HG03064 (cell line): ENCODE results near the gene BICRAL.
"Not testable (repeated sequence)": the region's sequence is repeated elsewhere in the genome, so short reads cannot be mapped to it uniquely, and the experiment has no call there.

ENCODE experiments used
- ATAC-seq: cut with Tn5 transposase; IDR thresholded peaks from one replicate; pipeline ENCODE4 v1.9.1; 2021; ENCODE audit warnings: low read depth; ENCODE audit not compliant: unreplicated experiment

Gene BICRAL

GRCh38 chr6:42888201-42888600, 106.3 kb downstream of the BICRAL start:
- ATAC-seq, result not testable (repeated sequence)

- no peak for ATAC-seq
These were observed 108.0 kb downstream of the BICRAL start for GRCh38 chr6:42889815-42890214.

GRCh38 chr6:42890311-42891198, 108.7 kb downstream of the BICRAL start:
- peak; percentile 86 for ATAC-seq

DNA sequence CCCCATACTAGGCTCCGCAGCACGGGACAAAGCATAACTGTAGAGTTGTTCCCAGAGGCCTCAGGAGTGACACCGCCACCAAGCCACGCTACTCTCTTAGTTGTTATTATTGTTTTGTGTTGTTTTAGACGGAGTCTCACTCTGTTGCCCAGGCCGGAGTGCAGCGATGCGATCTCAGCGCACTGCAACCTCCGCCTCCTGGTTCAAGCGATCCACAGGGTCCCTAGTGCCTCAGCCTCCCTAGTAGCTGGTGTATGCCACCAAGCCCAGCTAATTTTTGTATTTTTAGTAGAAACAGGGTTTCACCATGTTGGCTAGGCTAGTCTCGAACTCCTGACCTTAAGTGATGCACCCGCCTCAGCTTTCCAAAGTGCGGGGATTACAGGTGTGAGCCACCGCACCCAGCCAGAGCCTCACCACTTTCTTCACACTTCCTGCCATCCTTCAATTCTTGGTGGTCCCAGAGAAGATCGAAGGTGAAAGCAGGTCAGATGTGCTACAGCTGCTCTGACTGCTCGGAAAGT, 109.4 kb downstream of the BICRAL start:
- ATAC-seq, result no peak

DNA sequence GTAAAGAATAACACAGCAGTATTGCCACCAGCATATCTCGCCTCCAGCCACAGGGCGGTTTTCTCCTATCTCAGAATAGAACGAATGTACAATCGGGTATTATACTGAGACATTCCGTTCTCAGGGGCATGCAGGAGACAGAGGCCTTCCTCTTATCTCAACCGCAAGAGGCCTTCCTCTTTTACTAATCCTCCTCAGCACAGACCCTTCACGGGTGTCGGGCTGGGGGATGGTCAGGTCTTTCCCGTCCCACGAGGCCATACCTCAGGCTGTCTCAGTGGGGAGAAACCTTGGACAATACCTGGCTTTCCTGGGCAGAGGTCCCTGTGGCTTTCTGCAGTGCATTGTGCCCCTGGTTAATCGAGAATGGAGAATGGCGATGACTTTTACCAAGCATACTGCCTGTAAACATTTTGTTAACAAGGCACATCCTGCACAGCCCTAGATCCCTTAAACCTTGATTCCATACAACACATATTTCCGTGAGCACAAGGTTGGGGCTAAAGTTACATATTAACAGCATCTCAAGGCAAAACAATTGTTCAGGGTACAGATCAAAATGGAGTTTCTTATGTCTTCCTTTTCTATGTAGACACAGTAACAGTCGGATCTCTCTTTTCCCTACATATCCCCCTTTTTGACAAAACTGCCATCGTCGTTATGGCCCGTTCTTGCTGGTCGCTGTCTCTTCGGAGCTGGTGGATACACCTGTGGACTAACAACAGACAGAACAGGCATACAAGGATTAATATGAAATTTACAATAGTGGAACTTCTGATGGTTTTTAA, 112.4 kb downstream of the BICRAL start:
- ATAC-seq, result not testable (repeated sequence)

DNA sequence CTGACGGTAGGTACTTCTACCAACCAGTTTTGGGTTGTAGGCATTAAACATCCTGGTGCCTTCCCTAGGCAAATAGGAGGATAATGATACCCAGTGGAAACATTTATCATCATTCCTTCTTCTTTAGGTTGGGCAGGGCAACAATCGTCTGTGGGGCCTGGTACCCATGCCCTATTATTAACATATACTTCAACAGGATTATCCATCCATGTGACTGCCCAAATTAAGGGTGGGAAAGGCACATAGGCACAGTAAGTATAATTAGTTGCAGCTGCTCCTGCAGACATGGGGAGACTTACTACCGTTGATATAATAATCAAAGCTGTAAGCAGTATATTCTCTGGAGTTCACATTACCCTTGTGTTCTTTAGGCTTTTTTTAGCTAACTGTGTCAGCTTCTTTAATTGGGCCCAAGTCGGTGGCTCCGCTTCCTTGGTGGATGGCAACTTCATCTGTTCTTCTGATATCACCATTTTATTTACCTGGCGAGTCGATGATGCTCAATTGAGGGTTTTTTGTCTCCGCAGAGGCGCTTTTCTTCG, 114.4 kb downstream of the BICRAL start:
- no peak for ATAC-seq

DNA sequence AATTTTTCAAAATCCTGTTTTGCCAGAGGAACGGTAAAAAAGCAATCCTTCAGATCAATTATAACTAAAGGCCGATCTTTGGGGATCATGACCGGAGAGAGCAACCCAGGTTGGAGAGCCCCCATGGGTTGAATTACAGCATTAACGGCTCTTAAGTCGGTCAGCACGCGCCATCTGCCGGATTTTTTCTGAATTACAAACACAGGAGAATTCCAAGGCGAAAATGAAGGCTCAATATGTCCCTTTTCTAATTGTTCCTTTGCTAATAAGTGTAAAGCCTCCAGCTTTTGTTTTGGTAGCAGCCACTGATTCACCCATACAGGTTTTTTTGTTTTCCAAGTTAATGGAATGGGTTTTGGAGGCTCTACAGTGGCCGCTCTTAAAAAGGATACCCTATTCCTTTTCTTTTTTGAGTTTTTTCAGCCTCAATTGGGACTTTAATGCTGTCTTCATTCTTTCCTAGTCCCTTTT, 117.1 kb downstream of the BICRAL start:
- ATAC-seq, result no peak

DNA sequence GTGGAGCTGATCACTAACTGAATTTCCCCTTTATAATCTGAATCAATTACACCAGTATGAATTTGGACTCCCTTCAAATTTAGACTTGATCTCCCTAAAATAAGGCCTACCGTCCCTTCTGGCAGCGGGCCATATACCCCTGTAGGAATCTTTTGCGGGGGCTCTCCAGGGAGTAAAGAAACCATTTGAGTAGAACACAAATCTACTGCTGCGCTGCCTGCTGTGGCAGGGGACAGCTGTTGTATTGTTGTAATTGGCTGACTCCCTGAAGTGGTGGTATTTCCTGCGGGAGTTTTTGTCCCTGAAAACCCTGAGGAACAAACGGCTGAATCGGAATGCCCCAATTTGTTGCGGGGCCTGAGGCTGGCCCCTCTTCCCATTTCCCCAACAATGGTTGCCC, 118.0 kb downstream of the BICRAL start:
- no peak for ATAC-seq

GRCh38 chr6:42901538-42901957, 119.7 kb downstream of the BICRAL start:
- ATAC-seq, result no peak

DNA sequence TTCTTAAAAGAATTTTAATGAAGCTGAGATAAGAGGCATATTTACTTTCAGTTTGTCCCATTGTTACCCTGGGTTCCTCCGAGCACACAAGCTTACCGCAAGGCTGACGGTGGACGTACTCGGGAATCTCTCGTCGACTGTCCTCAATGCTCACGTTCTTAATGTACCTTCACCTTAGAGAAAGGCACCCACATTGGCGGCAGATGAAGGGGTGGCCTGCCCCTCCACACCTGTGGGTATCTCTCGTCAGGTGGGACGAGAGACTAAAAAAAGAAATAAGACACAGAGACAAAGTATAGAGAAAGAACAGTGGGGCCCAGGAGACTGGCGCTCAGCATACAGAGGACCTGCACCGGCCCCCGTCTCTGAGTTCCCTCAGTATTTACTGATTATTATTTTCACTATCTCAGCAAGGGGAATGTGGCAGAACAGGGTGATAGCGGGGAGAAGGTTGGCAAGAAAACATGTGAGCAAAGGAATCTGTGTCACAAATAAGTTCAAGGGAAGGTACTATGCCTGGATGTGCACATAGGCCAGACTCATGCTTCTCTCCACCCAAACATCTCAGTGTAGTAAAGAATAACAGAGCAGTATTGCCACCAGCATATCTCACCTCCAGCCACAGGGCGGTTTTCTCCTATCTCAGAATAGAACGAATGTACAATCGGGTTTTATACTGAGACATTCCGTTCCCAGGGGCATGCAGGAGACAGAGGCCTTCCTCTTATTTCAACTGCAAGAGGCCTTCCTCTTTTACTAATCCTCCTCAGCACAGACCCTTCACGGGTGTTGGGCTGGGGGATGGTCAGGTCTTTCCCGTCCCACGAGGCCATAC, 120.8 kb downstream of the BICRAL start:
- ATAC-seq, result not testable (repeated sequence)

DNA sequence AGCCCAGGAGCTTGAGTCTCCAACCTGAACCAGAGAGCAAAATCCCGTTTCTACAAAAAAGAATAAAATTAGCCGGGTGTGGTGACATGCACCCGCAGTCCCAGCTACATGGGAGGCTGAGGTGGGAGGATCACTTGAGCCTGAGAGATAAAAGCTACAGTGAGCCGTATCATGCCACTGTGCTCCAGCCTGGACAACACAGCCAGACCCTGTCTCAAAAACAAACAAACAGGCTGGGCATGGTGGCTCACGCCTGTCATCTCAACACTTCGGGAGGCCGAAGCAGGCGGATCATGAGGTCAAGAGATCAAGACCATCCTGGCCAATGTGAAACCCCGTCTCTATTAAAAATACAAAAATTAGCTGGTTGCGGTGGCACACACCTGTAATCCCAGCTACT, 122.6 kb downstream of the BICRAL start:
- ATAC-seq, result no peak

DNA sequence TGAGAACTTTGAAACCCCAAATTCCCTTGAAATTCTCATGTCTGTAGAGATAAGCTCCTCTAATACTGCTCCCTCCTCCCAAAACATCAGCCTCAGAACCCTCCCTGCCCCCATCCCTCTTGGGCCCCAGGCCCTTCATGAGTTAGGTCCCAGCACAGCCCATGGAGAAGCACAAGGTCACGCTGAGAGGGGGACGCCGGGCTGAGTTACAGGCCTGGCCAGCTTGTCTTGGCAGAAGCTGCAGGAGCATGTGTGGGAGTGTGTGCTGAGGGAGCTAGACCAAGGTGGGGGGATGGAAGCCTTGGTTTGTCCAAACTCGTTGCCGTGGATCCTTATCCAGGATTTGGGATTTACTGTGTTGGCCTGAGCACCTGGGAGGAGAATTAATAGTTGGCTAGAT, 125.5 kb downstream of the BICRAL start:
- no peak for ATAC-seq

DNA sequence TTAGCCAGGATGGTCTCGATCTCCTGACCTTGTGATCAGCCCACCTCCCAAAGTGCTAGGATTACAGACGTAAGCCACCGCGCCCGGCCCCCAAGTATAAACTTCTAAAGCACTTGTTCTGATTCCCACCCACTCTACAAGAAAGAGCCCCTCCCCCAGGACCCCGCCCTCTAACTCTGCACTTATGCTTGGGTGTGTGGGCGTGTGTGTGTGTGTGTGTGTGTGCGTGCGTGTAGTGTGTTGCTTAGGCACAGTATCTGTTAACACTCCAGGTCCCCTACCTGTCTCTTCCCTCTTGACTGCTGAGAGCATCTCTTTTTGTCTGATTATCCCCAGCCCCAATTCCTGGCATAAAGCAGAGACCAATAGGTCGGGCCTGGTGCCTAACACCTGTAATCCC, 128.0 kb downstream of the BICRAL start:
- no peak for ATAC-seq

- no peak for ATAC-seq
These were observed 129.5 kb downstream of the BICRAL start for GRCh38 chr6:42911171-42912021.

DNA sequence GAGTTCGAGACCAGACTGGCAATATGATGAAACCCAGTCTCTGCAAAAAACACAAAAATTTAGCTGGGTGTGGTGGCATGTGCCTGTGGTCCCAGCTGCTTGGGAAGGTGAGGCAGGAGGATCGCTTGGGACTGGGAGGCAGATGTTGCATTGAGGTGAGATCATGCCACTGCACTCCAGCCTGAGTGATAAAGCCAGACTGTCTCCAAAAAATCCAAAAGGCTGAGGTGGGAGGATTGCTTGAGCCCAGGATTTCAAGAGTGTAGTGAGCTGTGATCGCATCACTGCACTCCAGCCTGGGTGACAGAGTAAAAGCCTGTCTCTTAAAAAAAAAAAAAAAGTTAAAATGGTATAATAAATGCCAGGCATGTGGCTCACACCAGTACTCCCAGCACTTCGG, 132.7 kb downstream of the BICRAL start:
- no peak for ATAC-seq

- ATAC-seq, result no peak
These were observed 133.9 kb downstream of the BICRAL start, which contains the start of gene PTCRA for GRCh38 chr6:42915732-42916131. Gene PTCRA (plus strand): TSS chr6:42916053. CDS start chr6:42916070, 17 bp downstream.

DNA sequence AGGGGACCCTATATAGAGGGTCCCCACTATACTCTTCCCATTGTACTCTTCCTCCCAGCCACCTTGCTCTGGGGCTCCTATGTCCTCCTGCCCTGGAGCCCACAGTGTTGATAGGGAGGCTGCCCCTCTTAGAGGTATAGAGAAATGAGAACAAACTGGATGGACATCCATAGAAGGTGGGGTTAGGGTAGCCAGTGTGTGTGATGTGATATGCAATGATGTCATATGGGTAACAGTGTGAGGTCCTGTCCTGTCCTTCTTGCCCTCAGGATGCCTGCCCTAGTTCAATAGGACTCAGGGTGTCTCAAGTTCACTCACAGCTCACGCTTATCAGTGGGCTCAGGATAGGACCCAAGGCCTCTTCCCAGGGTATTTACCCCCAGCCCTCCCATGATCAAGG, 134.4 kb downstream of the BICRAL start:
- no peak for ATAC-seq
